ENCODE measurements around the gene MYL3. TPM values are rescaled to one million over a fixed set of nuclear protein-coding genes. Genes with fewer than 3 reads are reported as not detected.

Gene MYL3
- total and polyA plus RNA-seq, 2 of the 4 experiments (the other 2 are of a cell fraction), result 0.09 TPM; not detected in 1

DNA sequence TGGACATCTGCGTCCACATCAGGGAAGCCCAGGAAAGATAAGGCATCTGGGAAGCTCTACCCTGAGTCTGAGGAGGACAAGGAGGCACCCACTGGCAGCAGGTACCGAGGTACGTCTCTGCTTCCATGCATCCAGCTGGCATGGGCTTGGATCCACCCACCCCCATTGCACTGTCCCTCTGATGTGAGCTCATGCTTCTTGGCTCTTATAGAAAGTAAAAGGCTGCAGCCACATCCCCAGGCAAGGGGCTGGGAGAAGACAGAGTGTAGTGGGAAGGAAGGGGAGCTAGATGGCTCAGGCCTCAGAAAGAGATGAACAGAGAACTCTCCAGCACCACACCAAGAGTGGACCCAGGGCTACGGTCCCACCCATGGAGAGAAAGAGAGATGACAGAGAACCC lies 32.5 kb upstream of the MYL3 start:
- no peak overlapping the region for H2BK5ac ChIP-seq (ENCODE audit: low read depth, low read length, poor library complexity, severe bottlenecking)
- CTCF ChIA-PET, result interaction anchor here (1.6 kb wide), 1 partner anchor 188 kb away, joined by 6 read pairs; no protein-coding TSS in a partner anchor
- intact Hi-C loops (cut with micrococcal nuclease), result loop anchor here (1.0 kb wide), 2 partner anchors 29 to 190 kb away; no protein-coding TSS in a partner anchor

More for the DNA sequence above, 32.5 kb upstream of the MYL3 start:
- TF ChIP-seq MAZ (IDR thresholded peaks at IDR 0.05; ENCODE audit: borderline replicate concordance, low read depth, low read length), result no peak
- no peak for TF ChIP-seq POLR2A (IDR thresholded peaks at IDR 0.05; ENCODE audit: low read depth, low read length)
- TF ChIP-seq SMC3 (IDR thresholded peaks at IDR 0.05; ENCODE audit: low read depth, low read length), result no peak
- no peak for TF ChIP-seq MXI1 (IDR thresholded peaks at IDR 0.05; ENCODE audit: borderline replicate concordance, low read depth, low read length)
- no peak for TF ChIP-seq RFX5 (IDR thresholded peaks at IDR 0.05; ENCODE audit: low read depth, low read length)
- TF ChIP-seq, protein P1, sequence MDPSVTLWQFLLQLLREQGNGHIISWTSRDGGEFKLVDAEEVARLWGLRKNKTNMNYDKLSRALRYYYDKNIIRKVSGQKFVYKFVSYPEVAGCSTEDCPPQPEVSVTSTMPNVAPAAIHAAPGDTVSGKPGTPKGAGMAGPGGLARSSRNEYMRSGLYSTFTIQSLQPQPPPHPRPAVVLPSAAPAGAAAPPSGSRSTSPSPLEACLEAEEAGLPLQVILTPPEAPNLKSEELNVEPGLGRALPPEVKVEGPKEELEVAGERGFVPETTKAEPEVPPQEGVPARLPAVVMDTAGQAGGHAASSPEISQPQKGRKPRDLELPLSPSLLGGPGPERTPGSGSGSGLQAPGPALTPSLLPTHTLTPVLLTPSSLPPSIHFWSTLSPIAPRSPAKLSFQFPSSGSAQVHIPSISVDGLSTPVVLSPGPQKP (IDR thresholded peaks at IDR 0.05; ENCODE audit: borderline replicate concordance, low read depth, low read length), result no peak
- no peak for TF ChIP-seq RAD21 (IDR thresholded peaks at IDR 0.05; ENCODE audit: low read length)
- no peak overlapping the region for H2AK5ac ChIP-seq (ENCODE audit: low read depth, low read length)
- DNase-seq (no peak), ATAC-seq (ENCODE audit: low read depth) (no peak)
- no peak overlapping the region for H3K4me3 ChIP-seq (ENCODE audit: insufficient read depth, low read depth, low read length)
- peaks cover 28% of the 10 kb centered on the region for H3K27me3 ChIP-seq (ENCODE audit: control insufficient read depth, insufficient read depth, low read length)
- no peak overlapping the region for H3K9ac ChIP-seq (ENCODE audit: low read depth, low read length)
- dilution Hi-C loops (cut with HindIII; ENCODE audit: low sequenced_read_pairs, unreplicated experiment), result no loop called here
- H3K9me1 ChIP-seq (ENCODE audit: insufficient read depth, low read length), result 0 out of 2 replicates have a peak, but pooled peaks cover 3% of the 10 kb centered on the region
- 100% methylated on average over 1 of the region's 4 CpGs; no CpG with 5 or more reads in 1 of the 2 experiments for WGBS, 2 experiments (ENCODE audit: extremely low coverage in 2 of 2, insufficient read length in 1 of 2)
- H3K56ac ChIP-seq (ENCODE audit: extremely low read depth, insufficient read depth, low read length), result no peak overlapping the region
- H2BK120ac ChIP-seq (ENCODE audit: low read depth, low read length), result no peak overlapping the region
- no peak overlapping the region for H3K4me2 ChIP-seq (ENCODE audit: low read depth, low read length)
- H3K27ac ChIP-seq (ENCODE audit: insufficient read depth, low read length), result no peak overlapping the region
- no peak overlapping the region for H3K4ac ChIP-seq (ENCODE audit: low read depth, low read length)
- peaks cover 4% of the 10 kb centered on the region; the same call in 1 of the 2 replicates for H4K20me1 ChIP-seq (ENCODE audit: insufficient read depth, low read length)
- no peaks in the 10 kb centered on the region for H3K79me1 ChIP-seq (ENCODE audit: low read depth in 1 of 2, low read length in 2 of 2)
- POLR2A ChIA-PET (ENCODE audit: unreplicated experiment), result no interaction called here
- no peaks in the 10 kb centered on the region for H3K36me3 ChIP-seq (ENCODE audit: control insufficient read depth, insufficient read depth, low read length)
- in situ Hi-C loops (cut with MboI; ENCODE audit: low sequenced_read_pairs), result loop anchor here (5.0 to 25.0 kb wide), 2 partner anchors 193 to 408 kb away; partner anchors contain the start of genes RTP3 and TMIE
- no peak overlapping the region for H2BK20ac ChIP-seq (ENCODE audit: low read depth, low read length)
- no TSS peak for BruUV-seq (replicated peaks)
- no peak overlapping the region for H3K18ac ChIP-seq (ENCODE audit: low read depth, low read length)
- H3K4me1 ChIP-seq (ENCODE audit: control insufficient read depth, insufficient read depth, low read length), result no peaks in the 10 kb centered on the region; the same call in 1 of the 2 replicates
- H3K14ac ChIP-seq (replicated peaks; ENCODE audit: low read depth, low read length), result no peak overlapping the region
- H4K5ac ChIP-seq (ENCODE audit: low read depth, low read length), result no peak overlapping the region
- H2AK9ac ChIP-seq (replicated peaks; ENCODE audit: low read depth, low read length, poor library complexity), result no peak overlapping the region
- no peak overlapping the region for H2AFZ ChIP-seq (replicated peaks; ENCODE audit: low read length, poor library complexity)
- no peaks in the 10 kb centered on the region for H3K9me3 ChIP-seq (ENCODE audit: control insufficient read depth, insufficient read depth, low read length)
- no peak overlapping the region for H3K23ac ChIP-seq (ENCODE audit: low read depth, low read length)
- H4K91ac ChIP-seq (ENCODE audit: insufficient read depth, low read depth, low read length), result no peak overlapping the region
- H2BK15ac ChIP-seq (ENCODE audit: low read depth, low read length), result no peak overlapping the region
- no peak overlapping the region for H4K8ac ChIP-seq (ENCODE audit: low read depth in 2 of 2, low read length in 2 of 2)
